Measurements from ENCODE around the gene FRG2C.
"Not testable (repeated sequence)": the region's sequence is repeated elsewhere in the genome, so short reads cannot be mapped to it uniquely, and the experiment has no call there.

DNA sequence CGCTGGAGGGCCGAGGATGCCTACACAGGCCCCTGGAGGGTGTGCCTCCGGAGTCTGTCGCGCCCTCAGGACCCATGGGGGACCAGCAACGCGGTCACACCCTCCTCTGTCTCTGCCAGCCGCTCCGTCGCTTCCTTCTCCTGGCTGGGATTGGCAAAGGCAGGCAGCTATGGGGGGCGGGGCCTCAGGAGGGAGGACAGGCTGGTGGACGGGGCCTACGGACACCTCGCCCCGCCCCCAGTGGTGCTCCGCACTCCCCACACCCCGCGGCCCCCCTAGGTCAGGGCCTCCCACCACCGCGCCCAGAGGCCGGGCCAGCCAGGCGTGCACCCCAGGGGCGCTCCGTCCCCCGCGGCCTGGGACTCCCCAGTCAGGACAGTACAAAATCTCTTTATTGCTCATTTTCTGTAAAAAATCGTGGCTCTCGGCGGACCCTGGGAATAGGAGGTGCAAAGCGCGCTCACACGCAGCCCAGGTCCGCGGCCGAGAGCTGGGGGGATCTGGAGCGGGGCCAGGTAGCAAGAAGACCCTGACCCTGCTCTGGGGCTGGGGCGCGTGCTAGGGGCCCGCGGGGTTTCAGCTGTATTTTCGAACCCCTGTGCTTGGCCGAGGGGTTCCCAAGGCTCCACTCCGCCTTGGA lies 45.3 kb upstream of the FRG2C start:
- not testable (repeated sequence) for TF ChIP-seq CTCF (conservative IDR thresholded peaks at IDR 0.05; ENCODE audit: low read depth, low read length); EZH2 (IDR thresholded peaks at IDR 0.05; ENCODE audit: borderline replicate concordance, low read depth, low read length, poor library complexity, severe bottlenecking)

Measured in A673 (cell line).